HG02678 (cell line): ENCODE measurements around the gene RNGTT.
"Not testable (repeated sequence)": the region's sequence is repeated elsewhere in the genome, so short reads cannot be mapped to it uniquely, and the experiment has no call there.

Experiments
- ATAC-seq: cut with Tn5 transposase; IDR thresholded peaks from one replicate; pipeline ENCODE4 v1.9.1; 2021; ENCODE audit warnings: mild to moderate bottlenecking, moderate library complexity; ENCODE audit not compliant: unreplicated experiment

Gene RNGTT

GRCh38 chr6:88914895-88915598 is 48.4 kb downstream of the RNGTT start:
- ATAC-seq: no peak

- ATAC-seq: no peak
These were observed 49.2 kb downstream of the RNGTT start for GRCh38 chr6:88914180-88914579.

- ATAC-seq: no peak
These were observed 49.9 kb downstream of the RNGTT start for GRCh38 chr6:88913471-88913870.

GRCh38 chr6:88910922-88911778 is 52.3 kb downstream of the RNGTT start:
- ATAC-seq: no peak

- ATAC-seq: no peak
These were observed 54.5 kb downstream of the RNGTT start for GRCh38 chr6:88908598-88909548.

- not testable (repeated sequence) for ATAC-seq
These were observed 56.3 kb downstream of the RNGTT start for GRCh38 chr6:88907148-88907547.

GRCh38 chr6:88899569-88900316 is 63.7 kb downstream of the RNGTT start:
- no peak for ATAC-seq

- ATAC-seq: no peak
These were observed 67.5 kb downstream of the RNGTT start for GRCh38 chr6:88895911-88896310.

- no peak for ATAC-seq
These were observed 72.3 kb downstream of the RNGTT start for GRCh38 chr6:88890860-88891845.

- ATAC-seq: no peak
These were observed 73.0 kb downstream of the RNGTT start for GRCh38 chr6:88890394-88890793.

- no peak for ATAC-seq
These were observed 79.1 kb downstream of the RNGTT start for GRCh38 chr6:88884361-88884760.

- ATAC-seq: no peak
These were observed 80.9 kb downstream of the RNGTT start for GRCh38 chr6:88882536-88882935.

- ATAC-seq: no peak
These were observed 82.0 kb downstream of the RNGTT start for GRCh38 chr6:88881451-88881850.

GRCh38 chr6:88880021-88880420 is 83.4 kb downstream of the RNGTT start:
- no peak for ATAC-seq

GRCh38 chr6:88877893-88878292 is 85.5 kb downstream of the RNGTT start:
- no peak for ATAC-seq

GRCh38 chr6:88872962-88873361 is 90.5 kb downstream of the RNGTT start:
- ATAC-seq: no peak

GRCh38 chr6:88871498-88871897 is 91.9 kb downstream of the RNGTT start:
- no peak for ATAC-seq

GRCh38 chr6:88870717-88871330 is 92.6 kb downstream of the RNGTT start:
- no peak for ATAC-seq
